Activated T-helper 2 cell treated with anti-CD3 and anti-CD28 coated beads, Interferon-gamma antibody, Interleukin-2, Interleukin-4, amounts not matched to agents 10 μg/mL and 5 μg/mL and 100 μg/mL, durations not matched to agents 14 hours and 24 hours and 36 hours (primary cell): ENCODE results near the gene GALR2. TPM values are rescaled to one million over a fixed set of nuclear protein-coding genes. Genes with fewer than 3 reads are reported as not detected.

Experiments used
- DNase-seq: peaks from one replicate; pipeline ENCODE4 v3.0.0; 2021; ENCODE audit warnings: low spot score
- H3K27ac Mint-ChIP-seq: one replicate; pipeline ENCODE4 v1.8.0; 2021; ENCODE audit warnings: mixed read lengths
- H3K27me3 Mint-ChIP-seq: one replicate; pipeline ENCODE4 v1.8.0; 2021; ENCODE audit warnings: low read depth, mixed read lengths
- H3K36me3 Mint-ChIP-seq: one replicate; pipeline ENCODE4 v1.8.0; 2021; ENCODE audit warnings: low read depth, mixed read lengths
- H3K4me1 Mint-ChIP-seq: one replicate; pipeline ENCODE4 v1.8.0; 2021; ENCODE audit warnings: low read depth, mixed read lengths
- H3K4me3 Mint-ChIP-seq: one replicate; pipeline ENCODE4 v1.8.0; 2021; ENCODE audit warnings: low read depth, mild to moderate bottlenecking, moderate library complexity, mixed read lengths
- H3K9me3 Mint-ChIP-seq: one replicate; pipeline ENCODE4 v1.8.0; 2021; ENCODE audit warnings: mixed read lengths
- intact Hi-C: fragments of 100-400 bp; cut with micrococcal nuclease; formaldehyde crosslinking; loops from one replicate; pipeline ENCODE4 v1.15.1; 2023
- total RNA-seq: library from RNA; stranded (reverse); gene quantifications from 2 replicates; pipeline ENCODE4 v1.2.3, GENCODE V29; 2022

GALR2 gene, protein sequence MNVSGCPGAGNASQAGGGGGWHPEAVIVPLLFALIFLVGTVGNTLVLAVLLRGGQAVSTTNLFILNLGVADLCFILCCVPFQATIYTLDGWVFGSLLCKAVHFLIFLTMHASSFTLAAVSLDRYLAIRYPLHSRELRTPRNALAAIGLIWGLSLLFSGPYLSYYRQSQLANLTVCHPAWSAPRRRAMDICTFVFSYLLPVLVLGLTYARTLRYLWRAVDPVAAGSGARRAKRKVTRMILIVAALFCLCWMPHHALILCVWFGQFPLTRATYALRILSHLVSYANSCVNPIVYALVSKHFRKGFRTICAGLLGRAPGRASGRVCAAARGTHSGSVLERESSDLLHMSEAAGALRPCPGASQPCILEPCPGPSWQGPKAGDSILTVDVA
- 10.7 and 14.5 TPM in 2 replicates for total RNA-seq

DNA sequence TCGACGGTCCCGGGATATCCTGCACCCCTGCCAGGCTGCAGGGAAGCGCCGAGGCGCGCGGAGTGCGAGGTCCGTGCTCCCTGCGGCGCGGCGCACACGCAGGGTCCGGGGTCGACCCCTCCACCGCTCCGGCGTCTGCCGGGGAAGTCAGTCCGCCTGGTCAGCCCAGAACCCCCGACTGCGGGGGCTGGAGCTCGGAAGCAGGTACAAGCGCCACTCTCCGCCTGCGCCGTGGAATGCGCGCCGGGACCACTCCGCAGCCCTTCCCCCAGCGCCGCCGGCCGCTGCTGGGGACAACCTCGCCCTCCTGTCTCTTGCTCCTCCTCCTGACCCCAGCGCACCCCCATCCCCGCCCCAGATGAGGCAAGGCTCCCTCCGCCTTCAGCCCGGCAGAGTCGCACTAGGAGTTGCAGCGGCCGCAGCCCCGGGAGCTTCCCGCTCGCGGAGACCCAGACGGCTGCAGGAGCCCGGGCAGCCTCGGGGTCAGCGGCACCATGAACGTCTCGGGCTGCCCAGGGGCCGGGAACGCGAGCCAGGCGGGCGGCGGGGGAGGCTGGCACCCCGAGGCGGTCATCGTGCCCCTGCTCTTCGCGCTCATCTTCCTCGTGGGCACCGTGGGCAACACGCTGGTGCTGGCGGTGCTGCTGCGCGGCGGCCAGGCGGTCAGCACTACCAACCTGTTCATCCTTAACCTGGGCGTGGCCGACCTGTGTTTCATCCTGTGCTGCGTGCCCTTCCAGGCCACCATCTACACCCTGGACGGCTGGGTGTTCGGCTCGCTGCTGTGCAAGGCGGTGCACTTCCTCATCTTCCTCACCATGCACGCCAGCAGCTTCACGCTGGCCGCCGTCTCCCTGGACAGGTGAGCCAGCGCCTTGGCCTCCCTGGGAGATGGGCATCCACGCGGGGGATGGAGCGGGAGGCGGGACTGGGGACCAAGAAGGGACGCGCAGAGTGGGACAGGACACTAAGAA lies at the start of gene GALR2:
Gene GALR2 (plus strand): TSS at position 392 of the 974 bp plus-strand sequence. CDS start 103 bp downstream, at position 495.
- peaks cover 50% of the 10 kb centered on the region for H3K27me3 Mint-ChIP-seq
- H3K27ac Mint-ChIP-seq: no peak within 1 kb of the TSS
- H3K9me3 Mint-ChIP-seq: no peaks in the 10 kb centered on the region
- DNase-seq: no peak
- H3K36me3 Mint-ChIP-seq: peaks cover 29% of the 10 kb centered on the region
- peaks cover 23% of the 10 kb centered on the region for H3K4me1 Mint-ChIP-seq
- intact Hi-C loops: loop anchor here (5.0 to 10.0 kb wide), 2 partner anchors 290 to 313 kb away; partner anchors contain the start of gene UNK
- H3K4me3 Mint-ChIP-seq: peak within 1 kb of the TSS; percentile 61

DNA sequence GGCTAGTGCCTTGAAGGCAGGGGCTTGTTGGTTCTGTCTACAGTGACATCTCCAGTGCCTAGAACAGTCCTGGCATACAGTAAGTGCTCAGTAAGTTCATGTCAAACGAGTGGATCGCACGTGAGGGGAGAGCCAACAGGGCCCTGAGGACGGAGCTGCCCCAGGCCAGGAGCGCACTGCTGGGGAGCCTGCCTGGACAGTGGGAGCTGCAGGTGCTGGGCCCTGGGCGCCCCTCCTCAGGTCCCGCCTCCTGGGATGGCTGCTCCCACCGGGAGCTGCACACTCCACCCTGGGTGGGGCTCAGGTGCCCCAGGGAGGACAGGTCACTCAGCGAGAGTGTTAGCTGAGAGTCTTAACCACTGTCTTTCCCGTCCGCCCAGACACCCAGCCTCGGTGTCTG lies 49.3 kb upstream of the GALR2 start:
- no peak overlapping the region for H3K27ac Mint-ChIP-seq
- no peaks in the 10 kb centered on the region for H3K27me3 Mint-ChIP-seq
- intact Hi-C loops: no loop called here
- H3K4me1 Mint-ChIP-seq: peaks cover 7% of the 10 kb centered on the region
- DNase-seq: no peak
- H3K36me3 Mint-ChIP-seq: no peaks in the 10 kb centered on the region
- H3K9me3 Mint-ChIP-seq: no peaks in the 10 kb centered on the region
- H3K4me3 Mint-ChIP-seq: no peak overlapping the region

DNA sequence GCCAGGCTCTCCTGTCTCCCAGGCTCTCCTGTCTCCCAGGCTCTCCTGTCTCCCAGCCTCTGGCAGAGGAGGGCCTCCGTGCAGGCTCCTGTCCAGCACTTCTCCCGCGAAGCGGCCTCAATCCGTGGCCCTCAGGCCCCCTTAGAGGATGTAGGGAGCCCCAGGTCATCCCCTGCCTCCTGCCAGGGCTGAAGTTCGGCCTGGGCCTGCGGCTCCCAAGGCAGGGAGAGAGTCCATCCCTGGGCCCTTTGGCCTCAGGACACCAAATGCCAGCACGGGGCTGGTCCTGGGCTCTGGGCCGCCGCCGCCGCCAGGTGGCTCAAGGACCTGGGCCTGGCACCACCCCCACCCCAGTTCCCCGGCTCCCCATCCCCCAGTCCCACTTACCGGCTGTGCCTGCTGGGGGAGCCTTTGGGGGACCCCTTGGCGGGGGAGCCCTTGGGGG lies 47.8 kb upstream of the GALR2 start:
- Mint-ChIP-seq H3K9me3 (no peaks in the 10 kb centered on the region), H3K4me3 (no peak overlapping the region), H3K4me1 (peaks cover 7% of the 10 kb centered on the region), H3K27me3 (no peaks in the 10 kb centered on the region), H3K36me3 (no peaks in the 10 kb centered on the region), H3K27ac (no peak overlapping the region)
- intact Hi-C loops: no loop called here
- no peak for DNase-seq

DNA sequence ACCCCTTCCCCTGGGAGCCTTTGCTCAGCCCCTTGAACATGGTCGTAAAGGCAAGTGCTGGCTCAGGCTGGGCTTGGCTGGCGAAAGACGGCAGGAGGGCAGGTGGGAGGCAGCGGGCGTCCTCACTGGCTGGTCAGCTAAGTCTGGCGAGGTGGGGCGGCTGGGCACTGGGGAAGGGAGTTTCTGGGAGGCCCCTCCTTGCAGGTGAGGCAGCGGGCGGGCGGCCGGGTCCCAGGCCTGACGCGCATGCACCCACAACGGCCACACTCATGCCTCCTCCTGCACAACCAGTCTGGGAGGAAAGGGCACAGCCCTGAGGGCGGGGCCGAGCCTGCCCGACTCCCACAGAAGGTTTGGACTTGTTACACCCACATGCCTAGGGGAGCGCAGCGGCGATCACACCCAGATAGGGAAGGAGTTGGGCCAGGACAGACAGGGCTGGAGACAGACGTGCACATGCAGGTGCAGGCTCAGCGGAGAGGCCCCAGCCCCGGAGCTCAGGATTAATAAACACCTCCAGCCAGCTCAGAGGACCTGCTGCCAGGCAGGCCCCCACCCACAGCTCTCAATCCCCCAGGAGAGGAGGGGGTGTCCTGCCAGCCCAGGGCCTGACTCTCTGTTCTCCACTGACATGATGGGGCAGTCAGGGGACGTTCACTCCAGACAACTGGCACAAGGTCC lies 47.3 kb upstream of the GALR2 start, which contains the start of gene EVPL:
Gene EVPL (minus strand): TSS at position 148 of the 681 bp plus-strand sequence. CDS start 108 bp downstream, at position 40.
- intact Hi-C loops: no loop called here
- DNase-seq: no peak
- no peaks in the 10 kb centered on the region for H3K27me3 Mint-ChIP-seq
- H3K36me3 Mint-ChIP-seq: no peaks in the 10 kb centered on the region
- H3K9me3 Mint-ChIP-seq: no peaks in the 10 kb centered on the region
- H3K4me1 Mint-ChIP-seq: peaks cover 7% of the 10 kb centered on the region
- H3K27ac Mint-ChIP-seq: no peak within 1 kb of the TSS
- H3K4me3 Mint-ChIP-seq: no peak within 1 kb of the TSS

DNA sequence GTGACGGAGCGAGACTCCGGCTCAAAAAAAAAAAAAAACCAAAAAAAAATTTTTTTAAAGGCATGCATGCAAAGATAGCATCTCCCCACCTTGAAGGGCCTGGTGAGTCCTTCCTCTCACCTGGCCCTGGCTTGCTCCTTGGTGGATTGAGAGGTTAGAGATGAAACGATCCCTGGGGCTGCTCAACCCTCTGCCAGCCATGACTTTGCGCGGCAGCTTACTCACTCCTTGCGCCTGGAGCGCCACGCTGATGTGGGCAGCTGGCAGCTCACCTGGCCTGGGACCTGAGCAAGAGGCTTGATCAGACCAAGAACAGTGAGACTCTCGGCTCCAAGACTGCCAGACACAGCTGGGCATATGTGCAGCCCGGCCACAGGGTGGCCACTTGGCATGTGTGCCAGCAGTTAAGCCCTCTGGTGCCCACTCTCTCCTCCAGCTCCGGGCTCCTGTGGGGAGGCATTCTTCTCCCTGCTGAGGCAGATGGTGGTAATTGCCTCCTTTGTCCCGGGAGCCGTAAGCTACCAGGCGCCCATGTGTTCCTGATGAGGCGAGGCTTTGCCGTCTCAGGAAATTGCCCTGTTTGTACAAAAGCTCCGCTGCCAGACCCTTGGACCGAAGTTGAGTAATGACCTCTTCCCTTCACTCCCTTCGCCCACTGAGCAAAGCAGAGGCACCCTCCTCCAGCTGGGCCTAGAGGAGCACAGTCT lies 42.4 kb upstream of the GALR2 start:
- H3K4me1 Mint-ChIP-seq: peaks cover 7% of the 10 kb centered on the region
- intact Hi-C loops: no loop called here
- peaks cover 4% of the 10 kb centered on the region for H3K36me3 Mint-ChIP-seq
- H3K9me3 Mint-ChIP-seq: no peaks in the 10 kb centered on the region
- no peak overlapping the region for H3K4me3 Mint-ChIP-seq
- H3K27ac Mint-ChIP-seq: no peak overlapping the region
- DNase-seq: no peak
- no peaks in the 10 kb centered on the region for H3K27me3 Mint-ChIP-seq

DNA sequence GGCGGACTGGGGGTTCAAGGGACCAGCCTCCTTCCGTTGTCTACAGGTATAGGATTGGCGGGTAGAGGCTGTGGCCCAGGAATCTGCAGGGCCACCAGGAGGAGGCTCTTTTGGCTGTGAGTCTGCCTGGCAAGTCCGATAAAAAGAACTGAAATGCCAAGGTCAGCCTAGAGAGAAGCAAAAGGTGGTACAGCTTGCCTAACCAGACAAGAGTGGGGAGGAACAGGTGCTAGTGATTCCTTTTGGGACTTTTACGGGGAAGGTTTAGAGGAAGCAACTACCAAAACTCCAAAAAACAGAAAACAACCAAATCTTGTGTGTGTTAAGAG lies 41.8 kb upstream of the GALR2 start:
- peaks cover 4% of the 10 kb centered on the region for H3K36me3 Mint-ChIP-seq
- peaks cover 7% of the 10 kb centered on the region for H3K4me1 Mint-ChIP-seq
- DNase-seq: no peak
- H3K27me3 Mint-ChIP-seq: no peaks in the 10 kb centered on the region
- intact Hi-C loops: no loop called here
- no peaks in the 10 kb centered on the region for H3K9me3 Mint-ChIP-seq
- no peak overlapping the region for H3K4me3 Mint-ChIP-seq
- no peak overlapping the region for H3K27ac Mint-ChIP-seq

DNA sequence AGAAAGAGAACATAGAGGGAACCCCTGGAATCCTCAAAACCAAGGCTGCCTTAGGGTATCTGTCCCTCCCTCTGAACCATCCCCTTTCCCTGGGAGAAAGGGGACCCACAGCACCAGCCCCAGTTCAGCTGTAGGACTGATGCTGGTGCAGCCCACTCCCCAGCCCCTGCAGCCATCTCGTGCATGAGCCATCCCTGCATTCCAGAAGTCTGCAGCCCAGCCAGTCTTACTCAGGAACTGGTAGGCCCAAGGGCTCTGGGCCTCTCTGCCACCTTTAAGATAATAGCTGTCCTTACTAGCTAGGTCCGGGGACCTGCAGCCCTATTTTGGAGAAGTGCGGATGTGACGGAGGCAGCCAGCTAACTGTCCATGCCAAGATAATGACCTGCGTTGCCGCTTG lies 41.4 kb upstream of the GALR2 start:
- peaks cover 7% of the 10 kb centered on the region for H3K4me1 Mint-ChIP-seq

DNA sequence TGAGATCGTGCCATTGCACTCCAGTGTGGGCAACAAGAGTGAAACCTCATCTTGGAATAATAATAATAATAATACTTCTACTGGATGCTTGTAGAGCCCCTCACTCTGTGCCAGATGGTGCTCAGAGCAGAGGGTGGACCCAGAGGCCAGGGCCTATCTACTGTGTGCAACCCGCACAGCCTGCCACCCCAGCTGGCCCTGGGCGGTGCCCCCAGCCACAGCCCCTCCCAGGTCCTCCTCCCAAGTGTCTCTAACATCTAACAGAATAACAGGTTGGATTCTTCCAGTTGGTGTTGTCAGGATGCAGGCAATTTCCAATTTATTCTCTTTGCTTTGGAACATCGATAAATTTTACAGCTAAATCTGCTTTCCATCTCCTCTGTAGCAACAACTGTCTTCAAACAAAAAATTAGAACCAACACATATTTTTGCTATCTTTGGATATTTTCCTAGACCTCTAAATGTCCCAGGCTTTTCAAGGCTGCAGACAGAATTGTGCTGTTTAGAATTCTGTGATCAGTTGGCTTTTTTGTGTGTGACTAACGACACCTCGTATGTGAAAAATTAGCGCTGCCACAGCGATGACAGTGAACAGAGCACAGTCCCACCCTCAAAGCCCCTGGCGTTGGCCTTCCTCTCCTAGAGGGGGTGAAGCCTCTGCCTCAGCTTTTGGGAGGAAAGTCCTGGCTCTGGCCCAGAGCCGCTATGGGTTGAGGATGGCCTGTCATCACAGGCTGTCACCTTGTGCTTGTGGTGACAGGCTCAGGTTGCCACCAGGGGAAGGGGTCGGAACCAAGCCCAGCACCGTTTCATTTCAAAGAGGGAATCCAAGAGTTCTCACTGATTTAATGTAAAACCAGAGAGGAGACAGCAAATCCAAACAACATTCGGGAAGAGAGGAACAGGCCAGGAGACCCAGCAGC lies 39.9 kb upstream of the GALR2 start:
- H3K27me3 Mint-ChIP-seq: no peaks in the 10 kb centered on the region
- no peak for DNase-seq
- H3K27ac Mint-ChIP-seq: no peak overlapping the region
- H3K9me3 Mint-ChIP-seq: no peaks in the 10 kb centered on the region
- peaks cover 22% of the 10 kb centered on the region for H3K36me3 Mint-ChIP-seq
- H3K4me3 Mint-ChIP-seq: no peak overlapping the region
- peaks cover 3% of the 10 kb centered on the region for H3K4me1 Mint-ChIP-seq
- intact Hi-C loops: no loop called here

More for the DNA sequence above, 41.4 kb upstream of the GALR2 start:
- H3K27me3 Mint-ChIP-seq: no peaks in the 10 kb centered on the region
- intact Hi-C loops: no loop called here
- H3K9me3 Mint-ChIP-seq: no peaks in the 10 kb centered on the region
- H3K27ac Mint-ChIP-seq: no peak overlapping the region
- no peak overlapping the region for H3K4me3 Mint-ChIP-seq
- peaks cover 6% of the 10 kb centered on the region for H3K36me3 Mint-ChIP-seq
- DNase-seq: no peak

DNA sequence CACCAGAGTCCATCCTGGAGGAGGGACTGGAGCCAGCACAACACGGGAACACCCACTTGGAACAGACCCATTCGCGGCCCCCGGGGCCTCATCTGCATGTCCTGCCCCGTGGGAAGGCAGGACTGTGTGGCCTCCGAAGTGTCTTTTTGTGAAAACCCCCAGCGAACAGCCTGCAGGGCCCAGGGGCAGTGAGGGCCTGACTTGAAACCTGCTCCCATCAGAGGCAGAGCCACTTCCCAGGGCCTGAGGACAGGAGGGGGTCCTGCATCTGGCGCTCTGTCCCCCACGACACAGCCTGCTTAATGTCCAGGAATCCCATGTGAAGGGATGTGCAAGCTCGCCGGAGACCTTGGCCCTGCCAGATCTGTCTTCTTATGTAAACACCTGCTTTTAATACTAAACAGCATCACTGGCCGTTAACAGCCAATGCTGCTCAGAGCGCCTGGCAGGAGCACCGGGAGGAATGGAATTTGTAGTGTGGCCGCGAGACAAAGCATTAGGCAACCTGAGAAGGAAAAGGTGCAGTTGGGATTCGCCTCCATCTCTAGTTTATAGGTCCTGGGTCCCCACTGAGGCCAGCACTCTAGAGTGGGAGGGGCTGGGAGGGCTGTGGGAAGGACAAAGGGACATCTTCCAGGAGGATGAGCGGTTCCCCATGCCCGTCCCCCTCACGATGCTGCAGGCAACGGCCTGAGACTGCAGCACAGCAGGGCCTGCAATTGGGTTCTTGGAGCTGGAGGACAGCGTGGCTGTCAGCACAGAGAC lies 37.9 kb upstream of the GALR2 start:
- no peaks in the 10 kb centered on the region for H3K27me3 Mint-ChIP-seq
- intact Hi-C loops: no loop called here
- H3K4me1 Mint-ChIP-seq: no peaks in the 10 kb centered on the region
- H3K27ac Mint-ChIP-seq: no peak overlapping the region
- no peak for DNase-seq
- no peak overlapping the region for H3K4me3 Mint-ChIP-seq
- no peaks in the 10 kb centered on the region for H3K9me3 Mint-ChIP-seq
- H3K36me3 Mint-ChIP-seq: peaks cover 39% of the 10 kb centered on the region

DNA sequence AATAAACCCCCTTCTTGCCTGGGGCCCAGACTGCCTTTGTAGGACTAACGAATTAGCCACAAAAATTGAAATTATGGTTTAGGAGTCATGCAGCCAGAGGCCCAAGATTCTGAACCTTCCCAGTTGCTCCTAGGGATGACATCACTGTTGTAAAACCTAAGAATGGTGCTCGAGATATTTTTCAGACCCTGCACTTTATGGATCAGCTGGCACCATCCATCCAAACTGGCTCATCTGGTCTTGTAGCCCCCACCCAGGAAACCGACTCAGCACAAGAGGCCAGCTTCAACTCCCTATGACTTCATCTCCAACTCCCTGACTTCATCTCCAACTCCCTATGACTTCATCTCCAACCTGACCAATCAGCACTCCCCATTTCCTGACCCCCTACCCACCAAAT lies 36.5 kb upstream of the GALR2 start:
- H3K9me3 Mint-ChIP-seq: no peaks in the 10 kb centered on the region

DNA sequence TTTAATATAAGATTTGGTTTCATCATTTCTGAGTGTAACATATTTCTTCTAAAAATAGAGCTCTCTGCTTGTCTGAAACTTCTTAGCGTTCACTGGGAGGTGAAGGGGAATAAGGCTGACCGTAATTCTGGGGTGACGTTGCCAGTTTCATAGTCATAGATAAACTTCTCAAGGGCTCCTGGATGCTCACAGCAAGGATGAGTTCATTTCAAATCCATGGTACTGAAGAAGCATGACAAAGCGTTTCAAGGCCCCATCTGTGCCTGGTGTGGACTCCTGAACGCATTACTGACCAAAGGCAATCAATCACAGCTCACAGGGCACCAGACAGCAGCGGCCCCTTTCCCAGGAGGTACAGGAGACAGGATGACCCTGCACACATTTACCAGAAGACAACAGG lies 35.5 kb upstream of the GALR2 start:
- no peak for DNase-seq
- Mint-ChIP-seq H3K36me3 (peaks cover 60% of the 10 kb centered on the region), H3K4me3 (no peak overlapping the region), H3K27me3 (no peaks in the 10 kb centered on the region), H3K27ac (no peak overlapping the region), H3K4me1 (no peaks in the 10 kb centered on the region), H3K9me3 (no peaks in the 10 kb centered on the region)
- intact Hi-C loops: no loop called here

More for the DNA sequence above, 36.5 kb upstream of the GALR2 start:
- no peak for DNase-seq
- peaks cover 50% of the 10 kb centered on the region for H3K36me3 Mint-ChIP-seq
- H3K27ac Mint-ChIP-seq: no peak overlapping the region
- no peaks in the 10 kb centered on the region for H3K27me3 Mint-ChIP-seq
- no peak overlapping the region for H3K4me3 Mint-ChIP-seq
- no peaks in the 10 kb centered on the region for H3K4me1 Mint-ChIP-seq
- intact Hi-C loops: no loop called here
